ENCODE data around the gene CDH23.

The CDH23 gene

GRCh38 chr10:71569775-71570588 lies 173.3 kb downstream of the CDH23 start:
- peak; percentile 14 for DNase-seq

- no peak for DNase-seq
Measured at GRCh38 chr10:71571460-71572175, 174.9 kb downstream of the CDH23 start.

- no peak for DNase-seq
Measured at GRCh38 chr10:71572962-71573361, 176.2 kb downstream of the CDH23 start.

GRCh38 chr10:71573562-71574518 lies 177.1 kb downstream of the CDH23 start:
- DNase-seq, result no peak

- no peak for DNase-seq
Measured at GRCh38 chr10:71575451-71575850, 178.7 kb downstream of the CDH23 start.

GRCh38 chr10:71575934-71576801 lies 179.4 kb downstream of the CDH23 start:
- peak; percentile 51 for DNase-seq

- DNase-seq, result no peak
Measured at GRCh38 chr10:71576842-71577241, 180.1 kb downstream of the CDH23 start.

GRCh38 chr10:71577345-71577744 lies 180.6 kb downstream of the CDH23 start:
- DNase-seq, result no peak

- no peak for DNase-seq
Measured at GRCh38 chr10:71578069-71578468, 181.3 kb downstream of the CDH23 start.

GRCh38 chr10:71579668-71580067 lies 182.9 kb downstream of the CDH23 start:
- no peak for DNase-seq

- no peak for DNase-seq
Measured at GRCh38 chr10:71580415-71580814, 183.7 kb downstream of the CDH23 start.

GRCh38 chr10:71580926-71581325 lies 184.2 kb downstream of the CDH23 start:
- no peak for DNase-seq

- no peak for DNase-seq
Measured at GRCh38 chr10:71581376-71581775, 184.7 kb downstream of the CDH23 start.

GRCh38 chr10:71582019-71582418 lies 185.3 kb downstream of the CDH23 start:
- DNase-seq, result no peak

GRCh38 chr10:71582506-71583475 lies 186.1 kb downstream of the CDH23 start:
- no peak for DNase-seq

- DNase-seq, result no peak
Measured at GRCh38 chr10:71584461-71584860, 187.7 kb downstream of the CDH23 start.

- no peak for DNase-seq
Measured at GRCh38 chr10:71584902-71585563, 188.3 kb downstream of the CDH23 start.

- DNase-seq, result no peak
Measured at GRCh38 chr10:71585564-71586290, 189.0 kb downstream of the CDH23 start.

- DNase-seq, result no peak
Measured at GRCh38 chr10:71587941-71588573, 191.3 kb downstream of the CDH23 start.

Measured in DMS79 treated with DMSO at 0.1 percent for 48 hours (cell line).